Fibroblast of skin of abdomen (primary cell): ENCODE measurements around the gene ZNF500.
A peak's percentile ranks its signal among the peaks of the same experiment; 100 is the strongest.
"Not testable (repeated sequence)": the region's sequence is repeated elsewhere in the genome, so short reads cannot be mapped to it uniquely, and the experiment has no call there.

Experiments used
- DNase-seq: peaks from one replicate; pipeline ENCODE4 v3.0.0-alpha.2; 2013

Gene ZNF500

GRCh38 chr16:4744555-4745273 lies 22.2 kb downstream of the ZNF500 start:
- no peak for DNase-seq

- DNase-seq, result no peak
These were observed 23.6 kb downstream of the ZNF500 start for GRCh38 chr16:4743226-4743878.

- not testable (repeated sequence) for DNase-seq
These were observed 28.6 kb downstream of the ZNF500 start for GRCh38 chr16:4738370-4738769.

- no peak for DNase-seq
These were observed 29.4 kb downstream of the ZNF500 start for GRCh38 chr16:4737545-4737944.

GRCh38 chr16:4736546-4736945 lies 30.4 kb downstream of the ZNF500 start:
- no peak for DNase-seq

GRCh38 chr16:4734730-4735535 lies 32.0 kb downstream of the ZNF500 start:
- DNase-seq, result peak; percentile 84

GRCh38 chr16:4734063-4734729 lies 32.8 kb downstream of the ZNF500 start, which contains the start of the genes ANKS3 and DNAAF8:
Gene ANKS3 (minus strand): TSS chr16:4734271. CDS start chr16:4730149, 4,122 bp downstream.
Gene DNAAF8 (plus strand): TSS chr16:4734537. CDS start chr16:4736515, 1,978 bp downstream.
- DNase-seq, result peak; percentile 98

- DNase-seq, result no peak
These were observed 33.3 kb downstream of the ZNF500 start for GRCh38 chr16:4733747-4734062.

- no peak for DNase-seq
These were observed 33.7 kb downstream of the ZNF500 start for GRCh38 chr16:4733211-4733742.

- no peak for DNase-seq
These were observed 37.1 kb downstream of the ZNF500 start for GRCh38 chr16:4729876-4730275.

GRCh38 chr16:4728676-4729075 lies 38.3 kb downstream of the ZNF500 start:
- DNase-seq, result no peak

- DNase-seq, result no peak
These were observed 40.3 kb downstream of the ZNF500 start for GRCh38 chr16:4726616-4727015.

- DNase-seq, result no peak
These were observed 42.2 kb downstream of the ZNF500 start for GRCh38 chr16:4724661-4725270.

GRCh38 chr16:4723071-4723767 lies 43.7 kb downstream of the ZNF500 start:
- no peak for DNase-seq

GRCh38 chr16:4718466-4718865 lies 48.5 kb downstream of the ZNF500 start:
- DNase-seq, result no peak

- DNase-seq, result no peak
These were observed 52.0 kb downstream of the ZNF500 start for GRCh38 chr16:4714996-4715395.

GRCh38 chr16:4713663-4714501 lies 53.1 kb downstream of the ZNF500 start:
- no peak for DNase-seq

GRCh38 chr16:4709481-4709880 lies 57.5 kb downstream of the ZNF500 start:
- DNase-seq, result peak; percentile 28

GRCh38 chr16:4706871-4707270 lies 60.1 kb downstream of the ZNF500 start:
- no peak for DNase-seq

- DNase-seq, result no peak
These were observed 62.0 kb downstream of the ZNF500 start for GRCh38 chr16:4704913-4705312.
